Nephron (organoid): ENCODE results near the gene MLYCD.

ENCODE experiments used
- H3K27ac Mint-ChIP-seq, 3 experiments: 2 replicates each; pipeline ENCODE4 v1.8.0; 2020; ENCODE audit warnings: mixed read lengths in 3 of 3, mild to moderate bottlenecking in 2 of 3, moderate library complexity in 1 of 3
- H3K27me3 Mint-ChIP-seq: 2 replicates; pipeline ENCODE4 v1.8.0; 2021; ENCODE audit warnings: low read depth, mild to moderate bottlenecking, moderate library complexity, mixed read lengths
- H3K36me3 Mint-ChIP-seq: 2 replicates; pipeline ENCODE4 v1.8.0; 2020; ENCODE audit warnings: low read depth, mixed read lengths
- H3K4me1 Mint-ChIP-seq: 2 replicates; pipeline ENCODE4 v1.8.0; 2020; ENCODE audit warnings: mixed read lengths
- H3K4me3 Mint-ChIP-seq, 3 experiments: 2 replicates each; pipeline ENCODE4 v1.8.0; 2020; ENCODE audit warnings: mild to moderate bottlenecking in 3 of 3, mixed read lengths in 3 of 3, moderate library complexity in 2 of 3
- H3K9me3 Mint-ChIP-seq: 2 replicates; pipeline ENCODE4 v1.8.0; 2020; ENCODE audit warnings: mixed read lengths
- CTCF ChIP-seq, 3 experiments: fragments of 200-600 bp; sonication (generic); IDR thresholded peaks; one replicate each; pipeline ENCODE4 v1.5.0; 2021; ENCODE audit warnings: antibody characterized with exemption in 3 of 3; ENCODE audit not compliant: unreplicated experiment in 3 of 3

MLYCD gene

GRCh38 chr16:83923581-83924365 is 24.9 kb downstream of the MLYCD start:
- Mint-ChIP-seq H3K27me3 (no peaks in the 10 kb centered on the region), H3K36me3 (peaks cover 27% of the 10 kb centered on the region), H3K9me3 (no peaks in the 10 kb centered on the region), H3K27ac (no peak overlapping the region), H3K4me3 (no peak overlapping the region), H3K4me1 (peaks cover 9% of the 10 kb centered on the region)
- TF ChIP-seq CTCF (IDR thresholded peaks at IDR 0.05; ENCODE audit: unreplicated experiment in 3 of 3): no peak

- TF ChIP-seq CTCF (IDR thresholded peaks at IDR 0.05; ENCODE audit: unreplicated experiment in 3 of 3): no peak
- peaks cover 18% of the 10 kb centered on the region for H3K36me3 Mint-ChIP-seq
- H3K4me3 Mint-ChIP-seq: no peak overlapping the region
These were observed 25.8 kb downstream of the MLYCD start for GRCh38 chr16:83924686-83925085.

GRCh38 chr16:83925095-83925905 is 26.4 kb downstream of the MLYCD start:
- peaks cover 14% of the 10 kb centered on the region for H3K36me3 Mint-ChIP-seq
- TF ChIP-seq CTCF (IDR thresholded peaks at IDR 0.05; ENCODE audit: unreplicated experiment in 3 of 3): no peak
- H3K27ac Mint-ChIP-seq: no peak overlapping the region
- H3K4me1 Mint-ChIP-seq: peaks cover 12% of the 10 kb centered on the region
- no peaks in the 10 kb centered on the region for H3K27me3 Mint-ChIP-seq
- no peaks in the 10 kb centered on the region for H3K9me3 Mint-ChIP-seq
- H3K4me3 Mint-ChIP-seq: no peak overlapping the region

More at GRCh38 chr16:83924686-83925085, 25.8 kb downstream of the MLYCD start:
- peaks cover 10% of the 10 kb centered on the region for H3K4me1 Mint-ChIP-seq
- no peaks in the 10 kb centered on the region for H3K27me3 Mint-ChIP-seq
- no peaks in the 10 kb centered on the region for H3K9me3 Mint-ChIP-seq
- no peak overlapping the region for H3K27ac Mint-ChIP-seq

- peaks cover 12% of the 10 kb centered on the region for H3K4me1 Mint-ChIP-seq
- no peaks in the 10 kb centered on the region for H3K27me3 Mint-ChIP-seq
- H3K36me3 Mint-ChIP-seq: peaks cover 11% of the 10 kb centered on the region
- H3K4me3 Mint-ChIP-seq: no peak overlapping the region
- H3K9me3 Mint-ChIP-seq: no peaks in the 10 kb centered on the region
- no peak for TF ChIP-seq CTCF (IDR thresholded peaks at IDR 0.05; ENCODE audit: unreplicated experiment in 3 of 3)
- H3K27ac Mint-ChIP-seq: no peak overlapping the region
These were observed 27.2 kb downstream of the MLYCD start for GRCh38 chr16:83925957-83926725.

GRCh38 chr16:83926726-83927397 is 27.9 kb downstream of the MLYCD start:
- H3K27me3 Mint-ChIP-seq: no peaks in the 10 kb centered on the region
- H3K27ac Mint-ChIP-seq: no peak overlapping the region
- peaks cover 12% of the 10 kb centered on the region for H3K4me1 Mint-ChIP-seq
- no peaks in the 10 kb centered on the region for H3K9me3 Mint-ChIP-seq
- H3K4me3 Mint-ChIP-seq: peak overlapping the region in 1 of 3 experiments; percentile 37
- H3K36me3 Mint-ChIP-seq: peaks cover 6% of the 10 kb centered on the region
- peak; percentile 95 to 98 (median 97) for TF ChIP-seq CTCF (IDR thresholded peaks at IDR 0.05; ENCODE audit: unreplicated experiment in 3 of 3)
